HepG2 (cell line): ENCODE data around the gene IGFBP5. TPM values are rescaled to one million over a fixed set of nuclear protein-coding genes. Genes with fewer than 3 reads are reported as not detected.

ENCODE experiments used
- ELF4 ChIP-seq: sonication (generic); formaldehyde crosslinking; IDR thresholded peaks from 2 replicates; pipeline ENCODE4 v1.5.0; 2020; ENCODE audit warnings: missing genetic modification reagents, mild to moderate bottlenecking, moderate library complexity, borderline replicate concordance
- ISL2 ChIP-seq: sonication (generic); formaldehyde crosslinking; IDR thresholded peaks from 2 replicates; pipeline ENCODE4 v1.5.0; 2020; ENCODE audit warnings: missing genetic modification reagents
- KLF11 ChIP-seq: IDR thresholded peaks from 2 replicates; pipeline ENCODE4 v1.6.1; 2016; ENCODE audit warnings: missing compliant biosample characterization
- PRPF4 ChIP-seq: fragments of 200-400 bp; formaldehyde crosslinking; IDR thresholded peaks from 2 replicates; pipeline ENCODE4 v1.6.1; 2016; ENCODE audit warnings: low read length, low read depth; ENCODE audit not compliant: poor library complexity, severe bottlenecking
- RFXAP ChIP-seq: sonication (generic); formaldehyde crosslinking; IDR thresholded peaks from 2 replicates; pipeline ENCODE4 v1.4.0; 2020; ENCODE audit warnings: missing genetic modification reagents, borderline replicate concordance
- SMAD9 ChIP-seq: sonication (generic); formaldehyde crosslinking; IDR thresholded peaks from 2 replicates; pipeline ENCODE4 v1.5.1; 2020; ENCODE audit warnings: mild to moderate bottlenecking, missing genetic modification reagents
- TSC22D2 ChIP-seq: sonication (generic); formaldehyde crosslinking; IDR thresholded peaks from 2 replicates; pipeline ENCODE4 v1.5.1; 2020; ENCODE audit warnings: missing genetic modification reagents, mild to moderate bottlenecking, borderline replicate concordance
- U2AF2 ChIP-seq: fragments of 200-400 bp; formaldehyde crosslinking; IDR thresholded peaks from 2 replicates; pipeline ENCODE4 v1.6.1; 2017; ENCODE audit warnings: low read depth, mild to moderate bottlenecking, low read length
- ZBTB21 ChIP-seq: sonication (generic); formaldehyde crosslinking; IDR thresholded peaks from 2 replicates; pipeline ENCODE4 v1.4.0; 2020; ENCODE audit warnings: missing genetic modification reagents
- ZBTB42 ChIP-seq: sonication (generic); formaldehyde crosslinking; IDR thresholded peaks from 2 replicates; pipeline ENCODE4 v1.5.0; 2020; ENCODE audit warnings: mild to moderate bottlenecking, missing genetic modification reagents
- polyA plus RNA-seq, 8 experiments: library from polyadenylated mRNA; depleted of rRNA in 3 of 8; stranded (reverse) in 7 of 8; unstranded in 1 of 8; fragments of >200 nt; fragmentation: Illumina TruSeq in 4 of 8; extraction: Trizol in 4 of 8; gene quantifications; 2 replicates each; pipeline versions ENCODE4 v1.2.1 to v1.2.3, GENCODE V29; 2011 to 2016; ENCODE audit warnings: low read depth in 4 of 8, missing spikeins in 1 of 8, mixed read lengths in 1 of 8; ENCODE audit not compliant: insufficient read depth in 1 of 8
- total RNA-seq, 5 experiments: library from RNA; depleted of rRNA; stranded (reverse); fragments of >200 nt; fragmentation: Illumina TruSeq; extraction: Trizol; gene quantifications; 2 replicates each; pipeline ENCODE4 v1.2.3, GENCODE V29; 2016; ENCODE audit warnings: low read depth in 1 of 5
- TF ChIP-seq, protein P1 (sequence below), 2 experiments: sonication (generic) in 1 of 2; formaldehyde crosslinking in 1 of 2; IDR thresholded peaks; 2 replicates each; pipeline versions ENCODE4 v1.5.1 to v1.6.1; 2011 to 2020; ENCODE audit warnings: borderline replicate concordance in 1 of 2, low read depth in 1 of 2, low read length in 1 of 2, mild to moderate bottlenecking in 1 of 2, missing genetic modification reagents in 1 of 2, moderate library complexity in 1 of 2
- TF ChIP-seq, protein P2 (sequence below): sonication (generic); formaldehyde crosslinking; IDR thresholded peaks from 2 replicates; pipeline ENCODE4 v1.4.0; 2020; ENCODE audit warnings: mild to moderate bottlenecking, missing genetic modification reagents, borderline replicate concordance
- TF ChIP-seq, protein P3 (sequence below): sonication (generic); formaldehyde crosslinking; IDR thresholded peaks from 2 replicates; pipeline ENCODE4 v1.9.0; 2021; ENCODE audit warnings: missing genetic modification reagents, borderline replicate concordance
- TF ChIP-seq, protein P4 (sequence below): sonication (generic); formaldehyde crosslinking; IDR thresholded peaks from 2 replicates; pipeline ENCODE4 v1.4.0; 2020; ENCODE audit warnings: missing genetic modification reagents

Gene IGFBP5
- total and polyA plus RNA-seq, 2 of the 13 experiments (the other 11 are each of a cell fraction or from before 2014, with no cell fraction given): 0.15 TPM; not detected in 1

DNA sequence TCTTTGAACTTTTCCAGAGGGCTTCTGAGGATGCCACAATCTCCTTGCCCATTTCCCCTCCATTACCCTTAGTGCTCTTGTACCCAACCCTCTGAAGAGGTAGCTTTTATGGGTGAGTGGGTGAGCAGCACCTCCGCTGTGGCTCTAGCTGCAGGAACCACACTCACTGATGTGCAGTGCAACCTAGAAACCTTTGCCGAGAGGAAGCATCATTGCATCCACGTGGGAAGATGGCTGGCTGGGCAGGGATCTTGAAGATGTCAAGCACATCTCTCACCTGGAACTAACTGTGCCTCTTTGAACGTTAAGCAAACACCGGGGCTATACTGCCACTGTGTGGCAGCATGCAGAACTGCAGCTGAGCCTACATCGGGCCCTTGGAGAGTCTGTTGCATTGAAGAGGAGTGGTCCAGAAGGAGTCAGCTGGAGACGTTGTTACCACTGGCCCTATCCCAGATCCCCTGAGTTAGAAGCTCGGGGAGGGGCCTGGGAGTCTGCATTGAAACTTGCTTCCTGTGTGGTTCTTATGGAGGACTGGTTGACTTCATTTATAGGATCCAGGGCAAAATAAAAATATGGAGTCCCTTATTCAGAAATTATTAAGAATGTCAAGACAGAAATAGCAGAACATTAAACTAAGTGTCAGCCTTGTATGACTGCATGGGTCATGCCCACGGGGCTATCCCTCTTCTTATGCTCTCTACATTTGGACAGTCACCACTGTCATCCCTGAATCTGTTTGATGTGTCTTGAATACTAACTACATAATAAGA lies 28.7 kb downstream of the IGFBP5 start (continued):
- TF ChIP-seq TSC22D2 (CRISPR knock-in tag) (0 out of 2 replicates have a peak, but pooled peaks have one; percentile 75), RFXAP (CRISPR knock-in tag) (0 out of 2 replicates have a peak, but pooled peaks have one; percentile 39), KLF11 (CRISPR knock-in tag) (0 out of 2 replicates have a peak, but pooled peaks have one; percentile 72), ELF4 (no peak), PRPF4 (no peak), ZBTB21 (CRISPR knock-in tag) (no peak), SMAD9 (CRISPR knock-in tag) (no peak), U2AF2 (no peak), ISL2 (CRISPR knock-in tag) (0 out of 2 replicates have a peak, but pooled peaks have one; percentile 22), ZBTB42 (0 out of 2 replicates have a peak, but pooled peaks have one; percentile 56)
- TF ChIP-seq, protein P1, sequence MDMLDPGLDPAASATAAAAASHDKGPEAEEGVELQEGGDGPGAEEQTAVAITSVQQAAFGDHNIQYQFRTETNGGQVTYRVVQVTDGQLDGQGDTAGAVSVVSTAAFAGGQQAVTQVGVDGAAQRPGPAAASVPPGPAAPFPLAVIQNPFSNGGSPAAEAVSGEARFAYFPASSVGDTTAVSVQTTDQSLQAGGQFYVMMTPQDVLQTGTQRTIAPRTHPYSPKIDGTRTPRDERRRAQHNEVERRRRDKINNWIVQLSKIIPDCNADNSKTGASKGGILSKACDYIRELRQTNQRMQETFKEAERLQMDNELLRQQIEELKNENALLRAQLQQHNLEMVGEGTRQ (IDR thresholded peaks at IDR 0.05; ENCODE audit: low read depth, low read length): no peak
- TF ChIP-seq, protein P1 (CRISPR knock-in tag; IDR thresholded peaks at IDR 0.05; ENCODE audit: borderline replicate concordance): no peak
- TF ChIP-seq, protein P2, sequence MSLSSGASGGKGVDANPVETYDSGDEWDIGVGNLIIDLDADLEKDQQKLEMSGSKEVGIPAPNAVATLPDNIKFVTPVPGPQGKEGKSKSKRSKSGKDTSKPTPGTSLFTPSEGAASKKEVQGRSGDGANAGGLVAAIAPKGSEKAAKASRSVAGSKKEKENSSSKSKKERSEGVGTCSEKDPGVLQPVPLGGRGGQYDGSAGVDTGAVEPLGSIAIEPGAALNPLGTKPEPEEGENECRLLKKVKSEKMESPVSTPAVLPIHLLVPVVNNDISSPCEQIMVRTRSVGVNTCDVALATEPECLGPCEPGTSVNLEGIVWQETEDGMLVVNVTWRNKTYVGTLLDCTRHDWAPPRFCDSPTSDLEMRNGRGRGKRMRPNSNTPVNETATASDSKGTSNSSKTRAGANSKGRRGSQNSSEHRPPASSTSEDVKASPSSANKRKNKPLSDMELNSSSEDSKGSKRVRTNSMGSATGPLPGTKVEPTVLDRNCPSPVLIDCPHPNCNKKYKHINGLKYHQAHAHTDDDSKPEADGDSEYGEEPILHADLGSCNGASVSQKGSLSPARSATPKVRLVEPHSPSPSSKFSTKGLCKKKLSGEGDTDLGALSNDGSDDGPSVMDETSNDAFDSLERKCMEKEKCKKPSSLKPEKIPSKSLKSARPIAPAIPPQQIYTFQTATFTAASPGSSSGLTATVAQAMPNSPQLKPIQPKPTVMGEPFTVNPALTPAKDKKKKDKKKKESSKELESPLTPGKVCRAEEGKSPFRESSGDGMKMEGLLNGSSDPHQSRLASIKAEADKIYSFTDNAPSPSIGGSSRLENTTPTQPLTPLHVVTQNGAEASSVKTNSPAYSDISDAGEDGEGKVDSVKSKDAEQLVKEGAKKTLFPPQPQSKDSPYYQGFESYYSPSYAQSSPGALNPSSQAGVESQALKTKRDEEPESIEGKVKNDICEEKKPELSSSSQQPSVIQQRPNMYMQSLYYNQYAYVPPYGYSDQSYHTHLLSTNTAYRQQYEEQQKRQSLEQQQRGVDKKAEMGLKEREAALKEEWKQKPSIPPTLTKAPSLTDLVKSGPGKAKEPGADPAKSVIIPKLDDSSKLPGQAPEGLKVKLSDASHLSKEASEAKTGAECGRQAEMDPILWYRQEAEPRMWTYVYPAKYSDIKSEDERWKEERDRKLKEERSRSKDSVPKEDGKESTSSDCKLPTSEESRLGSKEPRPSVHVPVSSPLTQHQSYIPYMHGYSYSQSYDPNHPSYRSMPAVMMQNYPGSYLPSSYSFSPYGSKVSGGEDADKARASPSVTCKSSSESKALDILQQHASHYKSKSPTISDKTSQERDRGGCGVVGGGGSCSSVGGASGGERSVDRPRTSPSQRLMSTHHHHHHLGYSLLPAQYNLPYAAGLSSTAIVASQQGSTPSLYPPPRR (CRISPR knock-in tag): no peak
- TF ChIP-seq, protein P3, sequence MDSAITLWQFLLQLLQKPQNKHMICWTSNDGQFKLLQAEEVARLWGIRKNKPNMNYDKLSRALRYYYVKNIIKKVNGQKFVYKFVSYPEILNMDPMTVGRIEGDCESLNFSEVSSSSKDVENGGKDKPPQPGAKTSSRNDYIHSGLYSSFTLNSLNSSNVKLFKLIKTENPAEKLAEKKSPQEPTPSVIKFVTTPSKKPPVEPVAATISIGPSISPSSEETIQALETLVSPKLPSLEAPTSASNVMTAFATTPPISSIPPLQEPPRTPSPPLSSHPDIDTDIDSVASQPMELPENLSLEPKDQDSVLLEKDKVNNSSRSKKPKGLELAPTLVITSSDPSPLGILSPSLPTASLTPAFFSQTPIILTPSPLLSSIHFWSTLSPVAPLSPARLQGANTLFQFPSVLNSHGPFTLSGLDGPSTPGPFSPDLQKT (CRISPR knock-in tag): no peak
- TF ChIP-seq, protein P4, sequence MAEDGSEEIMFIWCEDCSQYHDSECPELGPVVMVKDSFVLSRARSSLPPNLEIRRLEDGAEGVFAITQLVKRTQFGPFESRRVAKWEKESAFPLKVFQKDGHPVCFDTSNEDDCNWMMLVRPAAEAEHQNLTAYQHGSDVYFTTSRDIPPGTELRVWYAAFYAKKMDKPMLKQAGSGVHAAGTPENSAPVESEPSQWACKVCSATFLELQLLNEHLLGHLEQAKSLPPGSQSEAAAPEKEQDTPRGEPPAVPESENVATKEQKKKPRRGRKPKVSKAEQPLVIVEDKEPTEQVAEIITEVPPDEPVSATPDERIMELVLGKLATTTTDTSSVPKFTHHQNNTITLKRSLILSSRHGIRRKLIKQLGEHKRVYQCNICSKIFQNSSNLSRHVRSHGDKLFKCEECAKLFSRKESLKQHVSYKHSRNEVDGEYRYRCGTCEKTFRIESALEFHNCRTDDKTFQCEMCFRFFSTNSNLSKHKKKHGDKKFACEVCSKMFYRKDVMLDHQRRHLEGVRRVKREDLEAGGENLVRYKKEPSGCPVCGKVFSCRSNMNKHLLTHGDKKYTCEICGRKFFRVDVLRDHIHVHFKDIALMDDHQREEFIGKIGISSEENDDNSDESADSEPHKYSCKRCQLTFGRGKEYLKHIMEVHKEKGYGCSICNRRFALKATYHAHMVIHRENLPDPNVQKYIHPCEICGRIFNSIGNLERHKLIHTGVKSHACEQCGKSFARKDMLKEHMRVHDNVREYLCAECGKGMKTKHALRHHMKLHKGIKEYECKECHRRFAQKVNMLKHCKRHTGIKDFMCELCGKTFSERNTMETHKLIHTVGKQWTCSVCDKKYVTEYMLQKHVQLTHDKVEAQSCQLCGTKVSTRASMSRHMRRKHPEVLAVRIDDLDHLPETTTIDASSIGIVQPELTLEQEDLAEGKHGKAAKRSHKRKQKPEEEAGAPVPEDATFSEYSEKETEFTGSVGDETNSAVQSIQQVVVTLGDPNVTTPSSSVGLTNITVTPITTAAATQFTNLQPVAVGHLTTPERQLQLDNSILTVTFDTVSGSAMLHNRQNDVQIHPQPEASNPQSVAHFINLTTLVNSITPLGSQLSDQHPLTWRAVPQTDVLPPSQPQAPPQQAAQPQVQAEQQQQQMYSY: no peak
